Activated T-cell treated with anti-CD3 and anti-CD28 coated beads, Interleukin-2, amount 50 U/mL, for 24 hours (primary cell): ENCODE measurements around the gene CIRBP.

Experiments used
- DNase-seq: peaks from one replicate; pipeline ENCODE4 v3.0.0-alpha.2; 2020
- H3K27ac Mint-ChIP-seq: 2 replicates; pipeline ENCODE4 v1.8.0; 2020; ENCODE audit warnings: mild to moderate bottlenecking, mixed read lengths
- H3K27me3 Mint-ChIP-seq: 2 replicates; pipeline ENCODE4 v1.8.0; 2020; ENCODE audit warnings: mixed read lengths
- H3K36me3 Mint-ChIP-seq: 2 replicates; pipeline ENCODE4 v1.8.0; 2020; ENCODE audit warnings: low read depth, mixed read lengths
- H3K4me1 Mint-ChIP-seq: 2 replicates; pipeline ENCODE4 v1.8.0; 2020; ENCODE audit warnings: low read depth, mixed read lengths
- H3K4me3 Mint-ChIP-seq: 2 replicates; pipeline ENCODE4 v1.8.0; 2020; ENCODE audit warnings: mild to moderate bottlenecking, moderate library complexity, mixed read lengths
- H3K9me3 Mint-ChIP-seq: 2 replicates; pipeline ENCODE4 v1.8.0; 2020; ENCODE audit warnings: mixed read lengths

Gene CIRBP

DNA sequence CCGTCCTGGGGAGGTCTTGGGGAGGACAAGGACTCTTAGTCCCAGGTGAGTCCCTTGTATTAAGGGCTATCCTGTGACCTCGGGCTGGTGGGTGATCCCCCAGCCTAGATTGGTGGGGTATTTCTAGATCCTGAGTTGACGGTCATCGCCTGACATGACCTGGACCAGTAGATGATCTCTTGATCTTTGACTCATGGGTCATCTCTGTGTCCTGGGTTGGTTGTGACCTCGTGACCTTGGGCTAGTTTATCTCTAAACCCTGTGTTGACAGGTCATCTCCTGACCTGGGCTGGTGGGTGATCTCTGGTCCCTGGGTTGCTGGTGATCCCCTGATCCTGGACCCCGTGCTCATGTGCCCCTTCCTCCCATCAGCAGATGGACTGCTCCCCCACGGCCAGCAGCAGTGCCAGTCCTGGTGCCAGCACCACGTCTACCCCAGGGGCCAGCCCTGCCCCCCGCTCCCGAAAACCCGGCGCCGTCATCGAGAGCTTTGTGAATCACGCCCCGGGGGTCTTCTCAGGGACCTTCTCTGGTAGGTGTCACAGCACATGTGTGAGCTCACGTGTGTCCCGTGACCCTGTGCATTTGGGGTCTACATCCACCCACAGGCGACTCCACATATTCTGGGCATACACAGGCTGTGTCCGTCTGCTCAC lies 14.5 kb upstream of the CIRBP start:
- Mint-ChIP-seq H3K4me3 (peak overlapping the region; percentile 23), H3K9me3 (no peaks in the 10 kb centered on the region), H3K36me3 (peaks cover 69% of the 10 kb centered on the region)

GRCh38 chr19:1255186-1256161 lies 13.7 kb upstream of the CIRBP start:
- Mint-ChIP-seq H3K27ac (peak overlapping the region; percentile 90), H3K36me3 (peaks cover 70% of the 10 kb centered on the region), H3K27me3 (no peaks in the 10 kb centered on the region), H3K4me3 (peak overlapping the region; percentile 23), H3K9me3 (no peaks in the 10 kb centered on the region), H3K4me1 (peaks cover 49% of the 10 kb centered on the region)
- no peak for DNase-seq

More for the DNA sequence above, 14.5 kb upstream of the CIRBP start:
- H3K27ac Mint-ChIP-seq = peak overlapping the region; percentile 90
- no peak for DNase-seq
- H3K4me1 Mint-ChIP-seq = peaks cover 44% of the 10 kb centered on the region
- H3K27me3 Mint-ChIP-seq = no peaks in the 10 kb centered on the region

DNA sequence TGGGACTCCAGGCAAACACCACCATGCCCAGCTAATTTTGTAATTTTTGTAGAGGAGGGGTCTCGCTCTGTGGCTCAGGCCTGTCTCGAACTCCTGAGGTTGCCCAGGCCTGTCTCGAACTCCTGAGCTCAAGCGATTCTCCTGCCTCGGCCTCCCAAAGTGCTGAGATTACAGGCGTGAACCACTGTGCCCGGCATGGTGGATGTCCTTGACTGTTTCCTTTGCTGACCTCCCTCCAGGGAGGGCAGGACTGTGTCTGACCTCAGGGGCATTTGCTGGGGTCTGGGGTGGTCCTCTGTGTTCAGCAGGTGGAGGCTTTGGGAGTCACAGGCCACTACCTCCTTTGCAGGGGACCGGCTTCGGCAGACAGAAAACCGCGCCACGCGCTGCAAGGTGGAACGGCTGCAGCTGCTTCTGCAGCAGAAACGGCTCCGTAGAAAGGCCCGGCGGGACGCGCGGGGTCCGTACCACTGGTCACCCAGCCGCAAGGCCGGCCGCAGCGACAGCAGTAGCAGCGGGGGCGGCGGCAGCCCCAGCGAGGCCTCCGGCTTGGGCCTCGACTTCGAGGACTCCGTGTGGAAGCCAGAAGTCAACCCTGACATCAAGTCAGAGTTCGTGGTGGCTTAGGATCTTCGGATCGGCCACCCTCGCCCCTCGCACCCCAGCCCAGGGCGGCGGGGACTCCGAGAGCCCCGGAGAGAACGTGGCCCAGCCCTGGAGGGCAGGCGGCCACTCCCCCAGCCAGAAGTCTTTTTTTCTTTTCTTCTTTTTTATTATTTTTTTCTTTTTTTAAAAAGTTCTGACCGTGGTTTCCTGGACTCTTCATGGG lies 12.3 kb upstream of the CIRBP start:
- Mint-ChIP-seq H3K36me3 (peaks cover 68% of the 10 kb centered on the region), H3K27me3 (no peaks in the 10 kb centered on the region), H3K27ac (peak overlapping the region; percentile 98), H3K4me1 (peaks cover 57% of the 10 kb centered on the region), H3K9me3 (no peaks in the 10 kb centered on the region), H3K4me3 (peak overlapping the region; percentile 29)
- DNase-seq = no peak

DNA sequence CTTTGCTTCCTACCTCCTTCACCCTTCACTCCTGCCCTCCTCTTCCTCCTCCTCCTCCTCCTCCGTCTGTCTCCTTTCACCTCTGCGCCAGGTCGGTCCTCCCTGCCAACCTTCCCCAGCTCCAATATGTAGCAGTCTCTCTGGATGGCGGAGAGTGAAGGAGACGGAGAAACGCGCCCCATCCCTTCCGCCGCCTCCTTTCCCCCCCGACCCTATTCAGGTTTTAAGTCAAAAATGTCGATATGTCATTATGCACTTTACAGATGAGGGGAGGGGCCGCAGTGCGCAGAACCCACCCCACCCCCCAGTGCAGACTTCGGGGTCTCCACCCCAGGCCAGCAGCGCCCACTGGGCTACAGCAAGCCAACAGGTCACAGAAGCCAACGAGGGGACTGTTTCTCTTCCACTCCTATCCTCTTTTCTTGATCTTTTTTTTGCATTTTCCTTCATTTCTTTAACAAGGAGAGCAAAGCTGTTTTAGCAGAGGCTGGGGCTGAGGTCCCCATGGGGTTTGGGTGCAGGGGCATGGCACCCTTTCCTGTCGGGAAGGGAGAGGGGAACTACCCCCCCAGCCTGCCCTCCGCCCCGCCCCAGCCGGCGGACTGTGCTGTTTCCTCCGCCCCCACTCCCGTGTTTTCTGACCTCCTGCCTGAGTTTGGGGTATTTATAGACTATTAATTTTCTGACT lies 11.5 kb upstream of the CIRBP start:
- peak overlapping the region; percentile 84 for H3K4me3 Mint-ChIP-seq
- peaks cover 63% of the 10 kb centered on the region for H3K36me3 Mint-ChIP-seq
- H3K4me1 Mint-ChIP-seq = peaks cover 61% of the 10 kb centered on the region
- no peaks in the 10 kb centered on the region for H3K27me3 Mint-ChIP-seq
- no peaks in the 10 kb centered on the region for H3K9me3 Mint-ChIP-seq
- peak overlapping the region; percentile 98 for H3K27ac Mint-ChIP-seq
- DNase-seq = no peak

GRCh38 chr19:1258163-1258492 lies 11.0 kb upstream of the CIRBP start:
- peak overlapping the region; percentile 84 for H3K4me3 Mint-ChIP-seq
- DNase-seq = no peak
- peak overlapping the region; percentile 98 for H3K27ac Mint-ChIP-seq
- peaks cover 64% of the 10 kb centered on the region for H3K36me3 Mint-ChIP-seq
- H3K4me1 Mint-ChIP-seq = peaks cover 67% of the 10 kb centered on the region
- no peaks in the 10 kb centered on the region for H3K9me3 Mint-ChIP-seq
- no peaks in the 10 kb centered on the region for H3K27me3 Mint-ChIP-seq

GRCh38 chr19:1258707-1259205 lies 10.4 kb upstream of the CIRBP start:
- Mint-ChIP-seq H3K27ac (peak overlapping the region; percentile 98), H3K9me3 (no peaks in the 10 kb centered on the region), H3K4me3 (peak overlapping the region; percentile 84), H3K4me1 (peaks cover 64% of the 10 kb centered on the region), H3K36me3 (peaks cover 60% of the 10 kb centered on the region), H3K27me3 (no peaks in the 10 kb centered on the region)
- DNase-seq = no peak

- no peaks in the 10 kb centered on the region for H3K9me3 Mint-ChIP-seq
Observed at GRCh38 chr19:1259206-1259875, 9.8 kb upstream of the CIRBP start.

GRCh38 chr19:1259876-1260748 lies 9.0 kb upstream of the CIRBP start:
- no peak for DNase-seq
- Mint-ChIP-seq H3K36me3 (peaks cover 61% of the 10 kb centered on the region), H3K4me3 (peak overlapping the region; percentile 84), H3K27ac (peak overlapping the region; percentile 98), H3K9me3 (no peaks in the 10 kb centered on the region), H3K27me3 (no peaks in the 10 kb centered on the region), H3K4me1 (peaks cover 64% of the 10 kb centered on the region)

More at GRCh38 chr19:1259206-1259875, 9.8 kb upstream of the CIRBP start:
- H3K27ac Mint-ChIP-seq = peak overlapping the region; percentile 98
- DNase-seq = peak; percentile 85
- peaks cover 61% of the 10 kb centered on the region for H3K36me3 Mint-ChIP-seq
- H3K4me3 Mint-ChIP-seq = peak overlapping the region; percentile 84
- H3K27me3 Mint-ChIP-seq = no peaks in the 10 kb centered on the region
- peaks cover 65% of the 10 kb centered on the region for H3K4me1 Mint-ChIP-seq

GRCh38 chr19:1260749-1261537 lies 8.2 kb upstream of the CIRBP start:
- Mint-ChIP-seq H3K9me3 (no peaks in the 10 kb centered on the region), H3K36me3 (peaks cover 55% of the 10 kb centered on the region), H3K4me1 (peaks cover 68% of the 10 kb centered on the region), H3K27me3 (no peaks in the 10 kb centered on the region), H3K4me3 (peak overlapping the region; percentile 95), H3K27ac (peak overlapping the region; percentile 98)
- peak; percentile 98 for DNase-seq

- H3K9me3 Mint-ChIP-seq = no peaks in the 10 kb centered on the region
Observed at GRCh38 chr19:1261538-1261797, 7.7 kb upstream of the CIRBP start.

DNA sequence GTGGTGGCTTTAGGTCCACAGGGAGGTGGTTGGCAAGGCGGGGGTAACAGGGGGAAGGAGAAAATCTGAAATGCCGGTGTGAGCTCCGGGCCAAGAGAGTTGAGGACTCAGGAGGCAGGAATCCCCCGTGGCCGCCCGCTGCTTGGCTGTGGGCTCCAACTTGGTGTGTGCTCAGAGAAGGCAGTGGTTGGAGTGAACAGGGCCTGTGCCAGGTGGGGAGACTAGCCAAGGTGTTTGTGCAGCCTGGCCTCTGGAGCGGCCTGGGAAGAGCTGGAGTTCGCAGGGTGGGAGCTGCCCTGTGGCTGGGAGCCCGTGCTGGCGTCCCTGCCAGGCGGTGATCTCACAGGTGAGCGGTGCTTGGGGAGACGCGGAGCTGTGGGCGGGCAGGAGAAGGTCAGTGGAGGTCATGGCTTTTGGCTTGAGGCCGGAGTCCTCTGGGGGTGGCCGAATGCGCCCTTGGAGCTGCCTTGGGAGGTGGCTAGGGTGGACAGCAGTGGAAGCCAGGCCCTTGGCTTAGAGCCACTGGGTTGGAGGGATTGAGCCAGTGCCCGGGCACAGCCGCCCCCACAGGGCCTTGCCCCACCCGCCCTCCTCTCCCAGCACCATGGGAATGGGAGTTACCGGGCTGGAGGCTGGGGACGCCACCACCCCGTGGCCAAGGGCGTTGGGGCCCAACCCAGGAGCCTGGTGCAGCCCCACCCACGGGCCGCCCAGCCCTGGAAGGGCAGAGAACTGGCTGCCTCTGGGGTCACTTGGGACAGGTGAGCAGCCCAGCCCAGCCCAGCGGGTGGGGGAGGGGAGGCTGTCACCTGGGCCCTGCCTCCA lies 7.1 kb upstream of the CIRBP start:
- Mint-ChIP-seq H3K27me3 (no peaks in the 10 kb centered on the region), H3K9me3 (no peaks in the 10 kb centered on the region), H3K4me3 (peak overlapping the region; percentile 95), H3K36me3 (peaks cover 46% of the 10 kb centered on the region), H3K4me1 (peaks cover 68% of the 10 kb centered on the region), H3K27ac (peak overlapping the region; percentile 97)
- DNase-seq = peak; percentile 64

More at GRCh38 chr19:1261538-1261797, 7.7 kb upstream of the CIRBP start:
- Mint-ChIP-seq H3K4me3 (peak overlapping the region; percentile 95), H3K4me1 (peaks cover 68% of the 10 kb centered on the region), H3K27ac (peak overlapping the region; percentile 97), H3K36me3 (peaks cover 50% of the 10 kb centered on the region), H3K27me3 (no peaks in the 10 kb centered on the region)
- DNase-seq = no peak
